Fibroblast of villous mesenchyme (primary cell): ENCODE data around the gene RAMP3. TPM values are rescaled to one million over a fixed set of nuclear protein-coding genes. Genes with fewer than 3 reads are reported as not detected.

Experiments used
- DNase-seq: peaks from one replicate; pipeline ENCODE4 v3.0.0-alpha.2; 2010; ENCODE audit warnings: low read depth
- H3K4me3 ChIP-seq: 2 replicates; pipeline ENCODE4 v1.5.1; 2011; ENCODE audit warnings: low read depth, mild to moderate bottlenecking, low read length
- CTCF ChIP-seq: IDR thresholded peaks from 2 replicates; pipeline ENCODE4 v1.5.1; 2012; ENCODE audit warnings: low read depth, mild to moderate bottlenecking, low read length; ENCODE audit not compliant: insufficient read depth
- total RNA-seq: library from RNA; depleted of rRNA; stranded (reverse); fragments of >200 nt; gene quantifications from 2 replicates; pipeline ENCODE4 v1.2.3, GENCODE V29; 2012

The RAMP3 gene
- total RNA-seq, 1 donor = not detected

- no peak for TF ChIP-seq CTCF
- H3K4me3 ChIP-seq = no peak overlapping the region
- no peak for DNase-seq
Measured at GRCh38 chr7:45156516-45157272, 897 bp upstream of the RAMP3 start.

DNA sequence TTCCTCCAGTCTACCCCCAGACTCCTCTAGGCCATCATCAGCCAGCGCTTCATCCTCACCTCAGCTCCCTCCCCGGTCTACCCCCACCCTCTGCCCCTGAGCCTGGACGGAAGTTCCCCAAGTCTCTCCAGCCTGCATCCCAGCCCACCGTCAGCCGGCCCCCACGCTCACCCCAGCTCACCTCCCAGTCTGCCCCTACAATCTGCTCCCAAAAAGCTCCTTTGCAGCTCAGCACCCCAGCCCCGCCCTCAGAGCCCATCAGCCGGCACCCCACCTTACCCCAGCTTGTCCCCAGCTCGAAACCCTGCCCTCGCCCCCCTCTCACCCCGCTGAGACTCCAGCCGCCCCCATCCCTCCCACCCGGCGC is 322 bp upstream of the RAMP3 start:
- no peak for DNase-seq
- no peak for TF ChIP-seq CTCF
- no peak overlapping the region for H3K4me3 ChIP-seq

DNA sequence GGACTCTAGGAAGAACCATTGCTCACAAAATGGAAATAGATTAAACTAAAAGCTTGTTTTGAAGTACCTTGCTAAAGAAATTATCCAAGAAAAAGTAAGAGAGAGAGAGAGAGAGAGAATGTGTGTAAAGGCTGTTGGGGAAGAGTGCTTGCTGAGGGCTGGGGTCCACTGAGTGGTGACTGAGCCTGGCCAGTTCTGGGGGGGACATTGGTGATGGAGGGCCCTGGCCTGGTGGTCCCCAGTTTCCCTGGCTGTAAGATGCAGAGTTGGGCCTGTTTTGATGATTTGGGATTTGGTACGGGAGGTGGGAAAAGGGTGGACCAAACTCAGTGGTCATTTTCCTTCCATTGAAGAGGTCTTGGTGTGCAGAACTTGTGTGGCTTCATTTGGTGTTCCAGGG is 880 bp downstream of the RAMP3 start:
- TF ChIP-seq CTCF = no peak
- no peak for DNase-seq
- H3K4me3 ChIP-seq = no peak overlapping the region

DNA sequence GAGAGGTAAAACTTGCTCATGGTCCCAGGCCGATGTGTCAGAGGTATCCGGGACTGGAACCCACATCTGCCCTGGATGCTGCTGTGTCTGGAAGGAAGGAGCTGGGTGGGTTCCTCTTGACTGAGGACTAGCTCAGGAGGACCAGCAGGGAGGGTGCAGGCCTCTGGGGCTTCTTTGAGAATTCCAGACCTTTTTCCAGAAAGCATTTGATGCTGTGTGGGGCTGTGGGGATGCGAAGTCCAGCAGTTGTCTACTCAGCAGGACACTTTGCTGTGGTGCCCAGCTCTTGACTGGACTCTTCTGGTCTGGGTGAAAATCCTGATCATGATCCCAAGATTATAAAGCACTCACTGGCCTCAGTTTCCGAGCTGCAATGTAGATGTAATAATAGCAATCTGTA is 1.7 kb downstream of the RAMP3 start:
- TF ChIP-seq CTCF = no peak
- no peak for DNase-seq
- no peak overlapping the region for H3K4me3 ChIP-seq

GRCh38 chr7:45160417-45160881 is 2.9 kb downstream of the RAMP3 start:
- H3K4me3 ChIP-seq = no peak overlapping the region
- DNase-seq = no peak
- TF ChIP-seq CTCF = no peak

GRCh38 chr7:45161138-45161537 is 3.5 kb downstream of the RAMP3 start:
- DNase-seq = no peak
- no peak overlapping the region for H3K4me3 ChIP-seq
- no peak for TF ChIP-seq CTCF

GRCh38 chr7:45161842-45162241 is 4.3 kb downstream of the RAMP3 start:
- TF ChIP-seq CTCF = no peak
- DNase-seq = no peak
- H3K4me3 ChIP-seq = no peak overlapping the region
